GM20431 (cell line): ENCODE measurements around the gene ORC3.

Source experiments
- in situ Hi-C: fragments of 300-500 bp; cut with MseI, MboI; formaldehyde crosslinking; loops from one replicate; pipeline ENCODE4 v1.15.0; 2020; ENCODE audit warnings: low sequenced_read_pairs; ENCODE audit not compliant: unreplicated experiment

The ORC3 gene

DNA sequence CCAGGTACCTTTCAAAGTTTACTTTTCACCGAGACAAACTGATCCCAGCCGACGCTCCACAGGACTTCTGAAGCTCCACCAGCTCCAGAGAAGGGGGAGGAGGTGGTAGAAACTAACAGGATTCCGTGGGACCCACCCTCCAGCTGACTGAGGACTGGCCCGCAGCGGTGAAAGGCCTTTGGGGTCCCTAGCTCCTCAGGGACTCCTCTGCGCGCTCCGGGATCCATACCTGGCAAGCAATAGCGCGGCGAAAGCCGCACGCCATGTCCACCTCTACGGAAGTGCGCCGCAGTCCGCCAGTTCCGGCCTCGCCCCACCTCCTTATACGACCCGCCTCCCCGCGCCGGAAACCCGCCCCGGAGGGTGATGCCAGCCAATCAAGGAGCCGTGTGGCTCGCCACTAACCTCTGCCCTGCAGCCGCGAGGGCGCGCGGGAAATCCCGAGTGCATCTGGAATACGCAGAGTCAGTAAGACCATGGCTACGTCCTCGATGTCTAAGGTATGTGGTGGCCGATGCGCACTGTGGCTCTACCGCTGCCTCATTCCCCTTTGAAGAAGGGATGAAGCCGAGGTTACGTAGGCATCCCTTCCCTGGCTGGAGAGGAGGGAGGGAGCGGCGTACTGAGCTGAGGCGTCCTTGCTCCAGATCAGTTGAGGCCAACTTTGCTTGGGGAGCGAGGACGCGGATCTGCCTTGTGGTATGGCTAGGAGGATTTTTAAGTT is at the start of gene ORC3, which contains the start of gene RARS2:
Gene ORC3 (plus strand): TSS at position 443 of the 724 bp plus-strand sequence. CDS start 34 bp downstream, at position 477.
Gene RARS2 (minus strand): TSS at position 295 of the 724 bp plus-strand sequence. CDS start 30 bp downstream, at position 265.
- in situ Hi-C loops: no loop called here

DNA sequence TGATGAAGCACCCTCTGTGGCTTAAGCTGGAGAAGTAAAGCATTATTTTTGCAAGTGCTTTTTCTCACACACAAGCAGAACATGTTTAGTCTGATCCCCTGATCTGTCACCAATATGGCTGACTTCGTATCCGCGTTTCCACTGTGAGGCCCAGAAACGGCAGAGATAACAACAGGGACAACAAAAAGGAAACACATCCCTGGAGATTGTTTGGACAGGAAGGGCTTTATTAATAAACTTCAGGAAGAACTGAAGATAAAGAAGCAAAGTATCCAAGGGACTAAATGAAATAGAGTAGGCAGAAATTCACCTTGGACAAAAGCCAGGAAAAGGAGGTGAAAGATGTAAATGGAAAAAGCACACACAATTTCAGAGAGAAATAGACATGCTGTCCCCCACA is 49.4 kb upstream of the ORC3 start:
- in situ Hi-C loops: no loop called here

DNA sequence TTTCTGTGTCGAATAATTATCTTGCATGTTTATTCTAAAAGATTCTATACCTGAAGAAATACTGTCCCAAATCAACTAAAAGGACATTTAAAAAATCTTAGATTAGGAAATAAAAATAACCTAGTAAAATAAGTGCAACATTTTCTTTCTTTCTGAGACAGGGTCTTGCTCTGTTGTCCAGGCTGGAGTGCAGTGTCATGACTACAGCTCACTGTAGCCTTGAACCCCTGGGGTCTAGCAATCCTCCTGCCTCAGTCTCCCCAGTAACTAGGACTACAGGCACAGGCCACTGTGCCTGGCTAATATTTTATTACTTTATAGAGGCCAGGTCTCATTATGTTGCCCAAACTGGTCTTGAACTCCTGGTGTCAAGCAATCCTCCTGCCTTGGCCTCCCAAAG is 48.9 kb upstream of the ORC3 start:
- in situ Hi-C loops: no loop called here

DNA sequence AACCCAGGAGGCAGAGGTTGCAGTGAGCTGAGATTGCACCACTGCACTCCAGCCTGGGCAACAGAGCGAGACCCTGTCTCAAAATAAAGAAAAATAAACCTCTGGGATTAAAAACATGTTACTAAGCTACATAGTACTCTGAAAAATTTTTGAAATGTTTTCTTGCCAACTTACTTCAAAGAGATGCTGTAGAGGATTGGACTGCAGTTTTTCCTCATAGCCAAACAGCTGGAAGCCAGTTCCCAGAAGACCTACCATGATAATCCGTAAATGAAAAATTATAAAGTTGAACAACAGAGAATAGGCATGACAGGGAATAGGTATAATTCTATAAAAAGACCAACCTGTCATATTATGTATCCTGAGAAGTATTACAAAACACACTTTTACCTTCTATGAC is 48.2 kb upstream of the ORC3 start:
- in situ Hi-C loops: no loop called here

DNA sequence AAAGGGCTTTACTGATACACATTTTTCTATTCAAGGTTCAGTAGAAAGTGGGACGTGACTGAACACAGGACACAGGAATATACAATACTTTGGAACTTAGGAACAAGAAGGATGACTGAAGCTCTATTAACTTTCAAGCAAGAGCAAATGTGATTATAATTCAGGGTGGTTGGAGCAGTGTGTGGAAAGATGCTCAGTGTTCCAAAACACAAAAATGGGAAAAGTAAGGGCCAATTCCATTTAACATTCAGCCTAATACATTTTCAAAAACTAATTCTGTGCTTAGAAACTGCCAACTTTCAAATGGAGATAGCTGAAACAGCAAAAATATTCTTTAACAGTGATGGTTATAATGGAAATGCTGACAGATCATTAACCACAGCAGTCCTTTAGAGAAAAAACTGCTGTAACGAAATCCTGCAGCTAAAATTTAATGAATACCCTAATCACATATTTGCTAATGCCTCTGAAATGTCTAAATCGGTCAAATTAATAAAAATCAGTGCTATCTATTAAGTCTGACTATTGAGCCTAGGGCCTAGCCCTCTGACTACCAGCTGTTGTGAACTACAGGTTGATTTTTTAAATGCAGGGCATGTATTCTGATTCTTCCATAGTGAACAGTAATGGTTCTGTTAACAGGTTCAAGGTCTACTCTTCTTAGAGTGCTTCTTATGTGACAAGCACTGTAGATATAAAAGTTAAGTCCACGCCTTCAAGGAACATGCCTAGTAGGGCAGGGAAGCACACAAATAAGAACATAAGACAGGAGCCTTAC is 46.0 kb upstream of the ORC3 start:
- in situ Hi-C loops: no loop called here

DNA sequence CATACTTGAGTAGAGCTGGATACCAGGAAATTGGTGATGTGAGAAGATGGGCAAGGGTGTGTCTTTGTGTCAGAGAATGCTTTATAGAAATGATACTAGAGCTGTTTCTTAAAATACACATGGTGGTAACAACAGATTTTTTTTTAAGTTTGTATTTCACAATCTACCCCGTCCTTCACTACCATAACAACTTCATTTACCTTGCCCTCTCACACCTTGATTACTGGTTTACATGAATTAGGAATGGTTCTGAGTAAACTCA is 45.5 kb upstream of the ORC3 start:
- in situ Hi-C loops: no loop called here

DNA sequence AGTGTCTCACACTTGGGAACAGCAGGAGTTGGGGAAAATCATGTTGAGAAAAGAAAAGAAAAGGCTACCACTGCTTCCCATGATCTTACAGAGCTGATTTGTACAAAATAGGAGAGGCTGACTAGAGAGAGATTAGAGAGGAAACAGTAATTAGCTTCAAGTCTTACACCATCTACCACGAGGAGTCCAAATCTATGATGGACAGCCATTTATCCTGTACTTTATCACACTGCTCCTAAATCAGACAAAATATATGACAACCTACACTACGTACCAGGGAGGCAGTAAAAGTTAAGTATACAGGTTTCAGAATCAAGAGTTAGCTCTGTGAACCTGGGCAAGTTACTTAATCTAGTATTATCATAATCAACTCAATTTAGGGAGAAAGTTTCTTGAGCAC is 38.1 kb upstream of the ORC3 start:
- in situ Hi-C loops: no loop called here

DNA sequence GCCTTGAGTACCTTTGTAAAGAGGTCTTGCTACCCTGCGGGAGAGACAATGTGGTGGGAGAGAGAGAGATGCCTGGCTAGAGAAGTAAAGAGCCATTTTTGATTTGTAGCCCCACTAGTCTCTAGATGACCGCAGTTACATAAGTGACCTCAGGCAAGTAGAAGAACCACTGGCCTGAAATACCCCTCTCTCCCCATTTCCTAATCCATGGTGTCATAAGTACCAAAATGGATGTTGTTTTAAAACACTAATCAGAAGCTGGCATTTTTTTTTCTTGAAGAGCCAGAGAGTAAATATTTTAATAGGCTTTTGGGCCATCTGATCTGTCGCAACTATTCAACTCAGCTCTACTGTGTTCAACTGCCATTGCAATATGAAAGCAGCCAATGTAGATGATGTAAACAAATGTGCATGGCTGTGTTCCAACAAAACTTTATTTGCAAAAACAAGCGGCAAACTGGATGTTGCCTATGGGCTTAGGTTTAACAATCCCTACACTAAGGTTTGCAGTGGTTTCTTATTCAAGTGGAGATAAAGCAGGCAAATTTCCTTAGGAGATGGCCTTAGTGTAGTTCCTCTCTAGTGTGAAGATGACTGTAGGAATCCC is 36.7 kb upstream of the ORC3 start:
- in situ Hi-C loops: no loop called here

DNA sequence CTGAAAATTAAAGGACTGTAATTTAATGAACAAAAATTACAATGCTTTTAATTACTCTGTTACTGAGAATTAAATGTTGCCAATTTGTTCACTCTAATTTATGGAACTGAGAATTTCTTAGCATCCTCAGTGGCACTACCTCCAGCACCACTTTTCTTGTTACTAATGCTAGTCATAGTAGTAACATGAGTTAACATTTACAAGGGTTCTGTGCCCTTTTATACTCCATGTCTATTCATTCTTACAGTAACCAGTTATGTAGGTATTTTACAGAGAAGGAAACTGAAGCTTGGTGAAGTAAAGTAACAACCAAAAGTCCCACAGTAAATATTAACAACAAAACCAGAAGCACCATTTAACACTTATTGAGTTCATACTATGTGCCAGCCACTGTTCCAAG is 34.4 kb upstream of the ORC3 start:
- in situ Hi-C loops: no loop called here

DNA sequence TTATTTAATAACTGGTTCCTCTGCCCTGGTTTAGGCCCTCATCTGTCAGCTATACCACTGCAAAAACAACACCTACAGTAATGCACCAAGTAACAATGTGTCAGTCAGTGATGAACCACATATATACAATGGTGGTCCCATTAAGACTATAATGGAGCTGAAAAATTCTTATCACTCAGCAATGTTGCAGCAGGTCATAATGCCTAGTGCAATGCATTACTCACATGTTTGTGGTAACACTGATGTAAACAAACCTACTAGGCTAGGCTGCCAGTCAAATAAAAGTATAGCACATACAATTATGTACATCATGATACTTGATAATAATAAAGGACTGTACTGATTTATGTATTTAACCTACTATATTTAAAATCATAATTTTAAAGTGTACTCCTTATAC is 31.5 kb upstream of the ORC3 start:
- in situ Hi-C loops: no loop called here

DNA sequence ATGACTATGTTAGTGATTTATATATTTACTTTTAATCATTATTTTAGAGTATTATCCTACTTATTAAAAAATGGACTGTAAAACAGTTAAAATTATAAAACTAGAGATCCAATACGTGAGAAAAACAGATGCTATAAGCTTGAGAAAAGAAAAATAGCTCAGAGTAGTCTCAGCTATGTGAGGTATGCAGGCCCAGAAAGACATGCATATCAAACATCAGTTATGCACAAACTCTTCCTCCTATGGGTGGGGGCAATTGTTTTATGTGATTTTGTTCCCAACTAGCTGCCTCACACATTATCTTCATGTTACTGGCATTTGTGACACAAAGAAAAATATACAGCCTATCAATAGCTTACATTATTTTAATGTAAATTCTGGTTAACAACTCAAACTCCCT is 28.9 kb upstream of the ORC3 start:
- in situ Hi-C loops: no loop called here

DNA sequence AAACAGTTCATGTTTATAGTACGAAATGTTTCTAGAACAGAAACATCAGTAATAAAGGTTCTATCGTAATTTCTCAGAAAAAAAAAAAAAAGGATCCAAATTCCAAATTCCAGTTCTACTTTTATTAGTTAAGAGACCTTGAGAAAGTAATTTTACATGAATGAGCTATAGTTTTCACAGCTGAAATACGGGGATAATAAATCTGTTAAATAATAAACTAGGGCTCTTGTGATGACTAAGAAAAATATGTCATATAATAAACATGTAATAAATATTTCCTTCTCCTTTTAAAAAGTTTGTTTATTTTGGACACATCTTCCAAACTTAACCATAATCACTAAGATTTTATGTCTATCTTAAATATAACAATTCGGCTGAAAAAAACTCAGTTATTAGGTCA is 17.9 kb upstream of the ORC3 start:
- in situ Hi-C loops: no loop called here

DNA sequence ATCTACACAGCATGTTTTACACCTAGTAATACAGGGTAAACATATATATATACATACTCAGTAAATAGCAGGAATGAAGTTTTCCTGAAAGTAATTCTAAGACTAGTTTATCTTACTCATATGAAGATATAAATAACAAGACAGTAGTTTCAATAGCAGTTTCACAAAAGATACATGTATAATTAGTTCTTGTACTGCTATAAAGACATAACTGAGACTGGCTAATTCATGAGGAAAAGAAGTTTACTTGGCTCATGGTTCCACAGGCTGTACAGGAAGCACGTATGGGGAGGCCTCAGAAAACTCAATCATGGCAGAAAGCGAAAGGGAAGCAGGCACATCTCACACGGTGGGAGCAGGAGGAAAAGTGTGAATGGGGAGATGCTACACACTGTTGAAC is 17.1 kb upstream of the ORC3 start:
- in situ Hi-C loops: no loop called here

DNA sequence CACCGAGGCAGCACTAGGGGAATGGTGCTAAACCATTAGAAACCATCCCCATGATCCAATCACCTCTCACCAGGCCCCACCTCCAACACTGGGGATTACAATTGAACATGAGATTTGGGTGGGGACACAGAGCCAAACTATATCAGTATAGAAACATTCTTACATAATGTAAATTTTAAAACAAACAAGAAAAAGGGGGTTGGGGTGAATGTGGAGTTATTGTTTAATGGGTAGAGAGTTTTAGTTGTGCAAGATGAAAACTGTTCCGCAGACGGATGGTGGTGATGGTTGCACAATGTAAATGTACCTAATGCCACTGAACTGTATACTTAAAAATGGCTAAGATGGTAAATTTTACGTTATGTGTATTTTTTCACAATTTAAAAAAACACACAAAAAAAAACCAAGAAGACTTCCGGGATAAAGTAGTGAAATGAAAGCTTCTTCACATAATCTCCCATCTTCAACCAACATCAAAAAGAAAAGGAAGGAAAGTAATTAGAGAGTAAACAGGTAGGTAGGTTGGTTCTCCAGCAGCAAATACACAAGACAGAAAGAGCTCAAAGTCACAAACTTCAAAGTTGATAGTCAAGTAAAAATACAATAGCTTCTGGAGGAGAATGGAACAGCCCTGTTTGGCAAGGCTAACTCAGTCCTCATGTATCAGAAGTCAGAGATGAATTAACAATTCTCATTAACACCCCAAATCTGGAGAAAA is 16.5 kb upstream of the ORC3 start:
- in situ Hi-C loops: no loop called here

DNA sequence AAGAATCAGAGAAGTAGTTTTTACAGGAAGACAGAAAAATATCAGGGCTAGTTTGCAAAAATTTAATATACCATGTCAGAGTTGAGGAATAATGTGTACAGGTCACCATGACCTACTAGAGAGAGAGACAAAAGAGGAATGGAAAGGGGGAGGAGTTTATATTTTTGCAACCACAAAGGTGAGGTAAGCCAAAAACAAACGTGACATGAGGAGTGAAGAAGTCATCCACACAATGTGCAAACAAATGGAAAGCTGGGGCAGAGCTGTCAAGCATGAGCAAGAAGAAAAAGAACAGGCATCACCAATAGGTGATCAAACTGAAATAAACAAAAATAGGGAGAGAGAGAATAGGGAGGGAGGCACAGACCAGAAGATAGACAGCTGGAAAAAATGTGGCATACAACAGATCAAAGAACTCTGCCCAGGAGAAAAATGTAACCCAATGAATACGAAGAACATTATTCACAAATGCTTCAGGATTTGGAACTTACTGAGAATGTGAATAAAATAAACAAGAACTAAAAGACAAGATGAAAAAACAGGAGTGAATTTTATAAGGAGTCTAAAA is 15.6 kb upstream of the ORC3 start:
- in situ Hi-C loops: no loop called here

DNA sequence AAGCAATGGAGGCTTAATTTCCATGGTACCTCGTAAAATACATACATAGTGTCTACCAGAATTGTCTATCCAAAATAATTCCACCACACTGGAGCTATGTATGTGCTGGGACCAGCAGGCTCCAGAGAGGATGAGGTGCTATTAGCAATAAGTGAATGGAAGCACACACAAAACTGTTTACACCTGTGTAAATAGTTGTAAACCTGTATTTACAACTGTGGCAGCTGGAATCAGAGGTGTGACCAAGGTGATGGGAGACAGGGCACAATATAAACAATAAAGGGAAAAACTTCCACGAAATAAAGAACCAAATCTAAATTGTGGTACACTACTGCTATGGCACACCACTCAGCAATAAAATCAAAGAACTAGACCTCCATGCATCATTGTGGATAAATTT is 14.5 kb upstream of the ORC3 start:
- in situ Hi-C loops: no loop called here

DNA sequence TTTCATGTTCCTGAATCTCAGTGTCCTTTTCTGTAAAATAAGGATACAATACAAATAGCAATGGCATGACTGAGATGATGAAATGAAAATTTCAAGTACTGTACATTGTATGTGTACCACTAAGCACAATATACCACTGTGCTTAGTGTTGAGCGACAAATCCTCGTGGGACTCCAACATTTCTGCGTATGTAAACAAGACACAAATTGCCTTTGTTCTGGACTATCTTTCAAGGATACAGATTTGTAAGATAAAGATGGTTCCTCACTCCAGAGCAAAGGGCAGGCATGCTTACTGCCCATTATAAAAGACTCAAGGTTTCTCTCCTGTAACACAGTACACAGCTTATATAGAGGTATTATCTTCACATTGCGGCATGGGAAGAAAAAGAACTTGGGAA is 6.1 kb upstream of the ORC3 start:
- in situ Hi-C loops: no loop called here

DNA sequence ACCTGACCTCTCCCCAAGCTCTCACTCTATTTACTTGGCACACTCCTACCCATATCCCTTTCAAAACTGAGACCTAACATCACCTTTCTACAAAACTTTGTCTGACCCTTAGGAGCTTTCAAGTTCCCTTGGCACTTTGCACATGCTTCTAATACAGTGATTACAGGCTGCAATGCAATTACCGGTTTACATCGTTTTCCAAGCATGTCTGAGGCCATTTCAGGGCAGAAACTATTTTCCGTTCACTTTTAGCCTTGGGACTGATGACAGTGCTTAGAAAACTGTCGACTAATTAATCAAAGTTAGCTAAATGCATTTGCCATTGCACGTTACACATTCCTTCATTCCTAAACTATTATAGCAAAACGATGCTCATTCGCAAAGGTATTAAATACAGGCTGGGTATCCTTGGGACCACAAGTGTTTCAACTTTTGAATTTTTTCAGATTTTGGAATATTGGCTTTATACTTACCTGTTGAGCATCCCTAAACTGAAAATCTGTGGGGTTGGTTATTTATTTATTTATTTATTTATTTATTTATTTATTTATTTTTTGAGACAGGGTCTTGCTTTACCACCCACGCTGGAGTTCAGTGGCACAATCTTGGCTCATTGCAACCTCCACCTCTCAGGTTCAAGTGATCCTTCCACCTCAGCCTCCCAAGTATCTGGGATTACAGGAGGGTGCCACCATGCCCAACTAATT is 3.4 kb upstream of the ORC3 start:
- in situ Hi-C loops: no loop called here

DNA sequence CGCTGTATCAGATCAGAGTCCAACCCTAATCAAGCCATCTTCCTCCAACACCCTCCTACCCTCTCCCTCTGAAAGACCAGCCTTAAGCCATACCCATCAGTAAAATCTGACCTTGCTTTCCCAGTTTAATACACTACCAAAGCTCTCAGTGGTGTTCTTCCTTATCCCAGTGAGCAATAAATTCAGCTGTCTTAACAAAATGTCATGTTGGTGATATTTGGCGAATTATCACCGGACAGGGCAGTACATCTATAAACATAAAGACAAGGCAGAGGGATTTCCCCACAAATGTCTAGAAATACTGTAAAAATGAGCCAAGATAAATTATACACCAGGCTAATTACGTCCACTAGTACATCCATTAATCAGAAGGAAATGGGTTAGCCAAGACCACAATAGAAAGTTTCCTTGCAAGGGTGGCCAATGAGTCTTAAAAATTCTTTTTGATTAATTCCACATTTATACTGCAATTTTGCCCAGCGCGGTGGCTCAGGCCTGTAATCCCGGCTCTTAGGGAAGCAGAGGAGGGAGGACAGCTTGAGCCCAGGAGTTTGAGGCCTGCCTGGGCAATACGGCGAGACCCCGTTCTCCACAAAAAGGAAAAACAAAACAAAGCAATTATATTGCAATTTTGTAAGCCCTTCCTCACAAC is 1.1 kb upstream of the ORC3 start:
- in situ Hi-C loops: no loop called here
